Dedifferentiated amniotic fluid mesenchymal stem cell (primary cell): ENCODE results near the gene TUBA8.
"Not testable (repeated sequence)": the region's sequence is repeated elsewhere in the genome, so short reads cannot be mapped to it uniquely, and the experiment has no call there.

ENCODE experiments used
- DNase-seq: peaks from one replicate; pipeline ENCODE4 v3.0.0-alpha.2; 2016; ENCODE audit errors: extremely low spot score

The TUBA8 gene

GRCh38 chr22:18106550-18107341 lies 3.9 kb upstream of the TUBA8 start:
- DNase-seq = not testable (repeated sequence)

GRCh38 chr22:18108187-18108586 lies 2.4 kb upstream of the TUBA8 start:
- no peak for DNase-seq

- DNase-seq = no peak
These were observed 1.0 kb upstream of the TUBA8 start for GRCh38 chr22:18109410-18110193.

GRCh38 chr22:18110954-18111758 lies 547 bp downstream of the TUBA8 start:
- DNase-seq = no peak

- no peak for DNase-seq
These were observed 1.2 kb downstream of the TUBA8 start for GRCh38 chr22:18111759-18112330.

- no peak for DNase-seq
These were observed 1.8 kb downstream of the TUBA8 start for GRCh38 chr22:18112440-18112839.

- no peak for DNase-seq
These were observed 3.2 kb downstream of the TUBA8 start for GRCh38 chr22:18113680-18114394.

GRCh38 chr22:18114495-18114894 lies 3.9 kb downstream of the TUBA8 start:
- no peak for DNase-seq

GRCh38 chr22:18114976-18115652 lies 4.5 kb downstream of the TUBA8 start:
- DNase-seq = no peak

- DNase-seq = no peak
These were observed 5.3 kb downstream of the TUBA8 start for GRCh38 chr22:18115906-18116371.

GRCh38 chr22:18116634-18117033 lies 6.0 kb downstream of the TUBA8 start:
- DNase-seq = no peak

GRCh38 chr22:18118345-18118915 lies 7.8 kb downstream of the TUBA8 start:
- no peak for DNase-seq

- no peak for DNase-seq
These were observed 9.0 kb downstream of the TUBA8 start for GRCh38 chr22:18119409-18120110.

- no peak for DNase-seq
These were observed 10.2 kb downstream of the TUBA8 start for GRCh38 chr22:18120857-18121256.

- DNase-seq = no peak
These were observed 10.9 kb downstream of the TUBA8 start for GRCh38 chr22:18121506-18121905.

- no peak for DNase-seq
These were observed 11.4 kb downstream of the TUBA8 start for GRCh38 chr22:18121954-18122554.

- DNase-seq = not testable (repeated sequence)
These were observed 12.9 kb downstream of the TUBA8 start for GRCh38 chr22:18123476-18124025.

GRCh38 chr22:18126606-18127005 lies 16.0 kb downstream of the TUBA8 start:
- DNase-seq = no peak

- no peak for DNase-seq
These were observed 19.4 kb downstream of the TUBA8 start for GRCh38 chr22:18130018-18130417.
